Activated CD4-positive, CD25-positive, alpha-beta regulatory T cell treated with anti-CD3 and anti-CD28 coated beads, Interleukin-2, amount 50 U/mL, for 24 hours (primary cell): ENCODE measurements around the gene EMILIN1.
A peak's percentile ranks its signal among the peaks of the same experiment; 100 is the strongest.
"Not testable (repeated sequence)": the region's sequence is repeated elsewhere in the genome, so short reads cannot be mapped to it uniquely, and the experiment has no call there.

ENCODE experiments used
- ATAC-seq, 2 donors: fragments of 150-1000 bp; cut with Tn5 transposase; one replicate each; pipeline ENCODE4 v1.10.0; 2021; ENCODE audit warnings: mild to moderate bottlenecking in 1 of 2, moderate library complexity in 1 of 2

The EMILIN1 gene

GRCh38 chr2:27054721-27055120, 23.7 kb upstream of the EMILIN1 start:
- ATAC-seq = no peak

- no peak for ATAC-seq
Measured at GRCh38 chr2:27057184-27057583, 21.2 kb upstream of the EMILIN1 start.

DNA sequence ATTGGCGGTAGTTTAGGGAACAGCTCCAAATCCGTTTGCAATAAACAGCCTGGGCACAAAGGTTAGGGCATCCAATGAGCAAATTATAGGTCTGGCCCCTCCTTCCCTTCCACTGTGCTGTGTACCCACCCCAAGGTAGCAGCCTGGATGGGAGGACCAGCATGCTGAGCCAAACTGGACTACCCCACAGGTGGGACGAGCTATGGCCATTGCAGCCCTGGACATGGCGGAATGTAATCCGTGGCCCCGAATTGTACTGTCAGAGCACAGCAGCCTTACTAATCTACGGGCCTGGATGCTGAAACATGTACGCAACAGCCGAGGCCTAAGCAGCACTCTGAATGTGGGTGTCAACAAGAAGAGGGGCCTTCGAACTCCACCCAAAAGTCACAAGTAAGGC, 20.2 kb upstream of the EMILIN1 start:
- ATAC-seq = no peak

DNA sequence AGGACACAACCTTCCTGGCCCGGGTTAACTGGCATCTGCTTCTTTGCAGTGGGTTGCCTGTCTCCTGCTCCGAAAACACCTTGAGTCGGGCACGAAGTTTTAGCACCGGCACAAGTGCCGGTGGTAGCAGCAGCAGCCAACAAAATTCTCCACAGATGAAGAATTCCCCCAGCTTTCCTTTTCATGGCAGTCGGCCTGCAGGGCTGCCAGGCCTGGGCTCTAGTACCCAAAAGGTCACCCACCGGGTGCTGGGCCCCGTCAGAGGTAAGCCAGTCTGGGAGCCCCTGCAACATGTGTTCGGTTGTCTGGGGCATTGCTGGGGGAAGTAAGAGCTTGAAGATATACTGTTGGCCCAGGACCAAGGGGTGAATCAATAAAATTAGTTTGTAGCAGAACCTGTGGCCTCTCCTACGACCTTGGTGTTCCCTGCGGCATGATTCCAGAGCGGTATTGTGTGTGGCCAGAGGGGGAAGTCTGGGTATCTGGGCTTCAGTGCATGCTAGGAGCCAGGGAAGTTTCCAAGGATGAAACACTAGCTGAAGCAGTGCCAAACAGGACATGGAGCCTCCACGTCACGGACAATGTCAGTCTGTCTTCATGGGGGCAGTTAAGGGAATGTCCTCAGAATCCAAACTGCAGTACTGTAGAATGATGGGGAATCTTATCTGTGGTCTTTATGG, 19.1 kb upstream of the EMILIN1 start:
- ATAC-seq = no peak

DNA sequence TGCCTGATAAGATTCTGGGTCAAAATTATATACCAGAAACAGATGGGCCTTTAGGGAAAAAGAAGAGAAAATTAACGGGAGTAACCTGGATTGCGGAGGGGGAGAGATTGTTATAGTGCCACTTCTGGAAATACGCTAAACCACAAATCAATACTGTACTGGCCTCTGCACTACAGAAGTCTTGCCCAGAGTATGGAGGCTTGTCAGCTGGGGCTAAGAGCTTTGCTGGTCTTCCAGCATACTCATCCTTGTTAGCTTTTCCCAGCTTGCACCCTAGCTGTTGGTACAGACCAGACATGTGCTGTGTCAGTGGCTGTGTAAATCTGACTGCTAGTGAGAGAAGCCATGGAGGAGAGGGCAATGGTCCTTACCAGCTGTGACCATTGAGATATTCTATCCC, 18.1 kb upstream of the EMILIN1 start:
- ATAC-seq = no peak

DNA sequence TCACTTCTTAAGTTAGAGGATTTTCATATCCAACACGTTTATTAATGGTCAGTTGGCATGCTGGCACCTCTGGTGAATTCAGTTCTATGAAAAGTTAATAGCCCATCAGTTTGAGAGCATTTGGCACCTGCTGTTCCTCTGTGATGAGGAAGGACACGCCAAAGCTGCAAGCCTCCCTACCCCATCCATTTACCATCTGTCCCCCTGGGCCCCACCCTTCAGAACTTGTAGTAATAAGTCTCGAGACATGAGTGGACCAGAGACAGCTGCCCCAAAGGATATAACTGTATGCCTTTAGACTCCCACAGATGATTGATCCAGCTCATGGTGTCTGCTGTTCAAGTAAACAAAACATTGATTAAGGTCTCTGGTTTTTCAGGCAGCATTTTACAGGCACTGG, 13.3 kb upstream of the EMILIN1 start:
- ATAC-seq = no peak

- ATAC-seq = no peak
Measured at GRCh38 chr2:27067385-27067784, 11.0 kb upstream of the EMILIN1 start.

- no peak for ATAC-seq
Measured at GRCh38 chr2:27069436-27069835, 9.0 kb upstream of the EMILIN1 start.

DNA sequence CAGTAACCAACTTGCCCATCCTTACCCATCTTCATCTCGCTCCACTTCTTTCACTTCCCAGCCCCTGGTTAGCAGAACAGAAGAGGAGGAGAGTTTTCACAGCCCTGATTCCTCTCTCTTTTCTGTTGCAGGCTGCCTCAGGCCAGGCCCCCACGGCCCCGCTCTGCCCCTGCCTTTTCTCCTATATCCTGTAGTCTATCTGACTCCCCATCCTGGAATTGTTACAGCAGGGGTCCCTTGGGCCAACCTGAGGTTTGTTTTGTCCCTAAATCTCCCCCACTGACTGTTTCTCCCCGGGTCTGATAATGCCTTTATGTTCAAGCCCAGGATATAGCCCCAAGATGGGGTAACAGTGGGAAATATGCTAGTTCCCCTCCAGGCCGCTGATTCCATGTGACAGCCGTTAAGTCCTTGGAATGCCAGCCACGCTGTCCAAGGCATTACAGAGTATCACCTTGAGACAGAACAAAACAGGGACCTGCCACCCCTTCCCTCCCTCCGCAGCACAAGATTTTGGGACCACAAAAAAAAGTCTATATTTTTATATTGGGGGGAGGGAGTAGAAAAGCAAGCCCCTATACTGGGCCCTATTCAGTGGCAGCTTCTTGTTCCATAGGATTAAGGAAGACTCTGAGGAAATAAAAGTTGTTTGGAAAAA, 8.3 kb upstream of the EMILIN1 start:
- ATAC-seq = no peak

DNA sequence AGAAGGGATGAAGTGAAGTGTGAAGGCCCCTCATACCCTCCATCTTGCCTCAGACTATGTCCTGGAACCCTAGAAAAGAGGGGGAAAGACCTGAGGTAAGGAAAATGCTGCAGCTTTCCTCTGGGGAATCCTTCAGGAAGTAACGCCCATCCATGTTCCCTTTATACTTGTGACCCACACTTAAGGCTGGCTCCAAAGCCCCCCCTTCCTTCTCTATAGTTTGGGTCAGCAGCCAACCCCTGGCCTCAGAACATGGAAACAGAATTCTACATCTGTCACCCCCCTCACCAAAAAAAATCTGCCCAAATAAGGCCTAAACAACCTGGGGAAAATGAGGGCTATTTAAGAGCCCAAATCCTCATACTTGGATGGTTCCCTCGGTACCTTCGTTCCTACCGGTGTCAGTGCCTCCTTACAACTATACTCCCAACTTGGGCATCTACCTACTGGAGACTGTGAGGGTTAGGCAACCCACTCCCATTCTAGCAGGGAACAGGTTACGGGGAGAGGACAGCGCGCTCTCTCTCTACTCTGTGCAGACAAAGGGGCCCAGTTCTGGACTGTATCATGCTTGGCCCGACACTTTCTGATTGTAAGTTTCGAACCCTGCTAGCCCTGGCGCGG, 7.7 kb upstream of the EMILIN1 start:
- no peak for ATAC-seq

- ATAC-seq = peak; percentile 95 to 96
Measured at GRCh38 chr2:27071277-27071989, 7.0 kb upstream of the EMILIN1 start, which contains the start of gene OST4. TSS of gene OST4 (minus strand) at chr2:27071654.

GRCh38 chr2:27071990-27072830, 6.2 kb upstream of the EMILIN1 start:
- ATAC-seq = no peak

- no peak for ATAC-seq
Measured at GRCh38 chr2:27072920-27073319, 5.5 kb upstream of the EMILIN1 start.

DNA sequence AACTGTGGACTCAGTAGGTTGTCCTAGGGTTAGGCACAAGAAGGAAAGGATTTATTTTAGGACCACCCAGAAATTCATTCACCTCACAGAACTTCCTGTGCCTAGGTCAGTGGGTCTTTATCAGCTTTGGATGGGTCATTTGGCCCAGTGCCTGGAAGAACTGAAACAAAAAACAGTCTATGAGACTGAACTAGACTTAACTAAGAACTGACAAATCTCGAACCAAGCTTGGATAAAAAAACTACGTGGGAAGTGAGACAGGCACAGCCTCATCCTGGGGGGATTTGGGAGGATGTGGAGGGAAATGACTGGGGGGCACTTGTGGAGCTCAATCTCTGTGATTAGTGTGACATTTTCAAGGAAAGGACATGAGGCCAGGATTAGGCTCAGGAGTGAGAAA, 4.6 kb upstream of the EMILIN1 start:
- no peak for ATAC-seq

DNA sequence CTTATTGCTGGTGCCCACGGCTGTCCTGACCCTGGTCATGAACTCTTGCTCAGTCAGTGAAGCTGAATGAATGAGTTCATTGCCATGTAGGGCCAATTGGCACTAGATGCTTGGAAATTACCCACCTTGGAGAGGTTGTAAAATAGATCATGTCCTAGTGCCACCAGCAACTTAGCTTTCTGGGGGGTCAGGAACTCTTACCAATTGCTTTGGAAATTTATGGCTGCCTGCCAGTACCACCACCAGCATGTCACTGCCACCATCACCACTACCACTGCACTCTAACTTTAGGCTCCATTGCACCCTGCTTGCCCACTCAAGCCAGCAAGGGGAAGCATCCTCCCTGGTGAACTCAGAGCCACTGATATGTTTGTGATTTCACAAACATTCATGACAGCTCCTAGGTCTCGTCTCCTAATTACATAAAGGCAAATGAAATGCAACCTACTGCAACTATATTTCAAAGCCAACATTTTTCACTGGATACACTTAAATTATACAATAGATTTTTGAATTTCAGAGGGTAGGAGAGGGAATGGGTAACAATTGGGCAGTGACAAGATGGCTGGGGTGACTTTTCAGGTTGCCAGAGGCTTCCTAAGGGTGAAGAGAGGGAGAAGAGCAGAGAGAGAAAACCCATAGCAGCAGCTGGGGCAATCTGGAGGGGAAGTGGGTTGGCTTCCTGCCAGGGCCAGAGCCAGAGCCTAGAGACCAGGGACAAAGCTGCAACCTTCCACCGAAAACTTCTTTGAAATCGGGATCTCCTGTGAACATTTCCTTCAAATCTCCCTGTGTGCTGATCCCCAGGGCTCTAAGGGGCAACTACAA, 3.5 kb upstream of the EMILIN1 start:
- no peak for ATAC-seq

- not testable (repeated sequence) for ATAC-seq
Measured at GRCh38 chr2:27075566-27075871, 2.9 kb upstream of the EMILIN1 start.

- ATAC-seq = no peak
Measured at GRCh38 chr2:27076323-27076722, 2.1 kb upstream of the EMILIN1 start.

DNA sequence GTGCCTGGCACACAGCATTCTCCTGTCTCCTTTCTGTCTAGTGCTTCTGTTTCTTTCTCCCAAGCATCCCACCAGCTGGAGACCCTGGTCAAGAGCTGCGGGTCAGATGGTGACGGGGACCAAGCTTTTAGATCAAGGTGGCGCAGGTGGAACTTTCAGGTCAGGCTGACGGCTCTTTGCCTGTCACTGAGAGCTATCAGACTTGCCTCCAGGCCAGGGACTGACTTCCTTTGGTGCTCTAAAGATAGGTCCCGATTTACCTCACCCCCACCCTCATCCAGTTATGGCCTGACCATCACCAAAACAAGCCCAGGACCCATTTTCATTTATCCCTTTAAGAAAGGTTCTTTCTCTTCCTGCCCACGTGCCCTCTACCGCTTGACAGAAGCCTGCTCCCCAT, 1.2 kb upstream of the EMILIN1 start:
- ATAC-seq = no peak

DNA sequence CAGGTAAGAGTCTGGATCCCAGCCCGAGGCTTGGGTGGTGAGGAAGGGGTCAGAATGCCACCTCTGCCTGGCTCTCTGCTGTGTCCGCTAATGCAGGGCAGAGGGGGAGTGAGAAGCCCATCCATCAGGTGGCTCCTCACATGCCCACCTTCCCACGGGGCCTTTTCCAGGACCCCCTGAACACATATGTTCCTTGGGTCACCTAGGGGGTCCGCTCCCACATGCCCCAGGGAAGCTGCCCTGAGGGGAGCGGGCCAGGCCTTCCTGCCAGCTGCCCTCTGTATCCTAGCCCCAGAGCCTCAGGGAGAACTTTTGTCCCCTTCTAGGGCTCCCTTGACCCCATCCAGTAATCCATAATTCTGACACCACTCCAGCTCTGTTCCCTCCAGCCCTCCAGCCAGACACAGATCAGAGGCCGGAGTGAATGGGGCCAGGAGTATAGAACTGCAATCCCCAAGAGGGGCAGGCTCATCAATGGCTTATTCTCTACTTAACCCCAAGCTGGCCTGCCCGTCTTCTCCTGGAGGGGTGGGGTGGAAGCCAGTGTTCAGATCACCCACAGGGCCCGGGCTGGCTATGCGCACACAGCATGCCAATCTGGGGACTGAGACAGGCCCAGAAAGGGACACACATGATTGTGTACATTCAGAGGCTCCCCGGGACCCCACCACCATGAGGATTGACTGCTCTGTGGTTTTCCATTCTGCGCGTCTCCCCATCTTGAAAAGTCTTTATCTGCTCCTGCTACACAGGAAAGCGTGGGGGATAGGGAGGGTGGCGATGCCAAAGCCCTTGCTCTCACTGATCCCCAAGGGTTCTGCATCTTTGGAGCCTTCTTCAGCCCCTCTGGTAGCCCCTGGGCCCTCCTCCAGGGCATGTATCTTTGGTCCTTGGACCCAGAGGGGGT, 1.1 kb downstream of the EMILIN1 start:
- no peak for ATAC-seq

- no peak for ATAC-seq
Measured at GRCh38 chr2:27080140-27080469, 1.7 kb downstream of the EMILIN1 start.

GRCh38 chr2:27080603-27080936, 2.2 kb downstream of the EMILIN1 start:
- no peak for ATAC-seq
